Glutamatergic neuron (in vitro differentiated cells): ENCODE results near the gene MYH6. TPM values are rescaled to one million over a fixed set of nuclear protein-coding genes. Genes with fewer than 3 reads are reported as not detected.

Source experiments
- DNase-seq: peaks from one replicate; pipeline ENCODE4 v3.0.0; 2022
- H3K27ac Mint-ChIP-seq: one replicate; pipeline ENCODE4 v1.8.0; 2020; ENCODE audit warnings: mild to moderate bottlenecking, mixed read lengths, inconsistent platforms; ENCODE audit not compliant: unreplicated experiment
- H3K27me3 Mint-ChIP-seq: one replicate; pipeline ENCODE4 v1.8.0; 2020; ENCODE audit warnings: mild to moderate bottlenecking, moderate library complexity, mixed read lengths, inconsistent platforms; ENCODE audit not compliant: unreplicated experiment
- H3K36me3 Mint-ChIP-seq: one replicate; pipeline ENCODE4 v1.8.0; 2020; ENCODE audit warnings: mild to moderate bottlenecking, mixed read lengths, inconsistent platforms; ENCODE audit not compliant: unreplicated experiment
- H3K4me1 Mint-ChIP-seq: one replicate; pipeline ENCODE4 v1.8.0; 2020; ENCODE audit warnings: mild to moderate bottlenecking, low read depth, mixed read lengths, inconsistent platforms; ENCODE audit not compliant: unreplicated experiment
- H3K4me3 Mint-ChIP-seq: one replicate; pipeline ENCODE4 v1.8.0; 2020; ENCODE audit warnings: mild to moderate bottlenecking, mixed read lengths, inconsistent platforms; ENCODE audit not compliant: unreplicated experiment
- H3K9me3 Mint-ChIP-seq: one replicate; pipeline ENCODE4 v1.8.0; 2020; ENCODE audit warnings: mild to moderate bottlenecking, moderate library complexity, mixed read lengths, inconsistent platforms; ENCODE audit not compliant: unreplicated experiment
- total RNA-seq: library from RNA; stranded (reverse); fragmentation: NEBNext Ultra II Directional; extraction: Animal tissue kit (Norgen Biotek cat#: 25700); gene quantifications from one replicate; pipeline ENCODE4 v1.2.1, GENCODE V29; 2021; ENCODE audit not compliant: unreplicated experiment
- TF ChIP-seq, protein P1 (sequence below): fragments of 200-600 bp; sonication (generic); IDR thresholded peaks from one replicate; pipeline ENCODE4 v1.5.0; 2021; ENCODE audit not compliant: partially characterized antibody, unreplicated experiment

Gene MYH6
- total RNA-seq, 1 donor from 2014 or later, result not detected

DNA sequence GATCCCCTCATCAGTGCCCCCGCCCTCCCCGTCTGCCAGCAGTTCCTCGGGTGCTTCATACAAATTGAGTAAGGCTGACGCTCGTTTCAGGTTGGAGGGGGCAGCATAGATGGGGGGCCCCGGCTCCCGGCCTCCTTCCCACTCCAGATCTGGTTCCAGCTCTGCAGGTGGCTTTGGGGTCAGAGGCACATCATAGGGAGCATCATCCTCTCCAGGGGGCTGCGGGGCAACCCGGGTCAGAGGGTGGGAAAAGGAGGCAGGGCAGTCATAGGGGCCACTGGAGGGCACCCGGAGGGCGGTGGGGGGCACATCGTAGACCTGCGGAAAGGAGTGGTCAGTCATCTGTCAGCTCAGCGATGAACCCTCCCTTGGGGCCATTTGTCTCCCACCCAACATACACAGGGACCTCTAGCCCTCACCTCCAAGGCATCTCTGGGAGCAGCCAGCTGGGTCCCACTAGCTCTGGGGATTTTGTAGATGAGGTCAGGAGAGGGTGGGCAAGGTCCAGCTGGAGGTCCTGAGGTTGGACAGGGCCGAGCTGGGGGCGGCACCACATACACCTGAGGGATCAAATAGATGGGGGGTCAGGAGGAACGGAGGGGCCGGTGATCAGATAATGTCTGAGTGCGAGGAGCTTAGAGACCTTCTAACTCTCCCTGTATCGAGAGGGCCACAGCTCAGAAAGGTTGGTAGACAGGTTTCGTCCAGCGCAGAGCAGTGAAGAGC is 48.2 kb downstream of the MYH6 start:
- H3K36me3 Mint-ChIP-seq, result peaks cover 11% of the 10 kb centered on the region
- no peak overlapping the region for H3K27ac Mint-ChIP-seq

DNA sequence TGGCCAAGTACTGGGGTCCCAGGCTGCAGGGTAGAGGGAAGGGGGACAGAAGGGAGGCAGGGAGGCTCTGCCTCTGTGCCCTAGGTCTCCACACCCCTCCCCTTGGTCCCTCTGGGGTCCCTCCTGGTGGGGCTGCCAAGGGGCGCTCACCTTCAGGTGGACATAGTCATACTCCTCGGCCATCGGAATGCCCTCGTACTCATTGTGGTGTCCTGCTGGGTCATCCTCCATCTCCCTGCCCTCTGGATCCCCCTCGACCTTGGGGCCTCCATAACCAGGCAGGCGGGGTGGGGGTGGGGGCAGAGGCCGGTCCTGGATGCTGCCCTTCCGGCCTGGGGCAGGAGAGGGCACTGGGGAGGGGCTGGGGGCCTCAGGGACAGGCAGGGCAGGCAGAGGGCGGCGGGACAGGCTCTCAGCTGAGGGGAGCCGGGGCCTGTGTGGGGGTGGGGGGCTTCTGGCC is 48.9 kb downstream of the MYH6 start:
- TF ChIP-seq, protein P1, sequence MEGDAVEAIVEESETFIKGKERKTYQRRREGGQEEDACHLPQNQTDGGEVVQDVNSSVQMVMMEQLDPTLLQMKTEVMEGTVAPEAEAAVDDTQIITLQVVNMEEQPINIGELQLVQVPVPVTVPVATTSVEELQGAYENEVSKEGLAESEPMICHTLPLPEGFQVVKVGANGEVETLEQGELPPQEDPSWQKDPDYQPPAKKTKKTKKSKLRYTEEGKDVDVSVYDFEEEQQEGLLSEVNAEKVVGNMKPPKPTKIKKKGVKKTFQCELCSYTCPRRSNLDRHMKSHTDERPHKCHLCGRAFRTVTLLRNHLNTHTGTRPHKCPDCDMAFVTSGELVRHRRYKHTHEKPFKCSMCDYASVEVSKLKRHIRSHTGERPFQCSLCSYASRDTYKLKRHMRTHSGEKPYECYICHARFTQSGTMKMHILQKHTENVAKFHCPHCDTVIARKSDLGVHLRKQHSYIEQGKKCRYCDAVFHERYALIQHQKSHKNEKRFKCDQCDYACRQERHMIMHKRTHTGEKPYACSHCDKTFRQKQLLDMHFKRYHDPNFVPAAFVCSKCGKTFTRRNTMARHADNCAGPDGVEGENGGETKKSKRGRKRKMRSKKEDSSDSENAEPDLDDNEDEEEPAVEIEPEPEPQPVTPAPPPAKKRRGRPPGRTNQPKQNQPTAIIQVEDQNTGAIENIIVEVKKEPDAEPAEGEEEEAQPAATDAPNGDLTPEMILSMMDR, result no peak
- Mint-ChIP-seq H3K4me3 (no peak overlapping the region), H3K27me3 (peaks cover 9% of the 10 kb centered on the region), H3K9me3 (peaks cover 13% of the 10 kb centered on the region), H3K27ac (no peak overlapping the region), H3K4me1 (peaks cover 13% of the 10 kb centered on the region), H3K36me3 (peaks cover 11% of the 10 kb centered on the region)
- no peak for DNase-seq

More for the DNA sequence above, 48.2 kb downstream of the MYH6 start:
- peaks cover 14% of the 10 kb centered on the region for H3K9me3 Mint-ChIP-seq
- no peak overlapping the region for H3K4me3 Mint-ChIP-seq
- TF ChIP-seq, protein P1, result no peak
- H3K4me1 Mint-ChIP-seq, result peaks cover 15% of the 10 kb centered on the region
- H3K27me3 Mint-ChIP-seq, result peaks cover 16% of the 10 kb centered on the region
- no peak for DNase-seq

DNA sequence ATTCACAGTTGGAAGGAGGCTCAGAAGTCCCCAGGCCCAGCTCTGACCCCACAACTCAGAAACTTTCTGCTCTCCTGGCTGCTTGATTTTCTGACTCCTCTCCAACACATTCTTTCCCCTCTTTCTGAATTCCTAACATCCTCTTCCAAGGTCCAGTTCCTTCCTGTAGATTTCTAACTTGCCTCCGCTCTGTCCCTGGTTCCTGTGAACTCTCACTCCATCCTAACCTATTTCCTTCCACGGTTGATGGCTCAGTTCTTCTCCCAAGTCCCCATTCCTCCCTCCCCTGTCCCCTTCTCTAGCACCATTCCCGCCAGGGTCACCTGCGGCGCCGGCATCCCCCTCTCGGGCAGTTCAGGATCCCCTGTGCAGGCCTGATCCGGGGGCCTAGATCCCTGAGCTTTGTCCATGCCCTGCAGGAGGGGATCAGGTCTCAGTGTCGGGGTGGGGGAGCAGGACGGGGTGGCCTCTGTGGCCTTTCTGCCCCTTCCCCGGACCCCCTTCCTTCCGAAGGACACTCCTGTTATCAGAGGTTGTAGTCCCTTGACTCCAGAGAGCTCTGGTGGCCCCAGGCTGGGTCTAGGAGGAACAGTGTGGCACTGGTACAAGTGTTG is 49.4 kb downstream of the MYH6 start:
- peaks cover 14% of the 10 kb centered on the region for H3K4me1 Mint-ChIP-seq
- peaks cover 11% of the 10 kb centered on the region for H3K36me3 Mint-ChIP-seq
- no peak for DNase-seq
- TF ChIP-seq, protein P1, result no peak
- H3K9me3 Mint-ChIP-seq, result peaks cover 14% of the 10 kb centered on the region
- peaks cover 9% of the 10 kb centered on the region for H3K27me3 Mint-ChIP-seq
- H3K27ac Mint-ChIP-seq, result no peak overlapping the region
- H3K4me3 Mint-ChIP-seq, result no peak overlapping the region

DNA sequence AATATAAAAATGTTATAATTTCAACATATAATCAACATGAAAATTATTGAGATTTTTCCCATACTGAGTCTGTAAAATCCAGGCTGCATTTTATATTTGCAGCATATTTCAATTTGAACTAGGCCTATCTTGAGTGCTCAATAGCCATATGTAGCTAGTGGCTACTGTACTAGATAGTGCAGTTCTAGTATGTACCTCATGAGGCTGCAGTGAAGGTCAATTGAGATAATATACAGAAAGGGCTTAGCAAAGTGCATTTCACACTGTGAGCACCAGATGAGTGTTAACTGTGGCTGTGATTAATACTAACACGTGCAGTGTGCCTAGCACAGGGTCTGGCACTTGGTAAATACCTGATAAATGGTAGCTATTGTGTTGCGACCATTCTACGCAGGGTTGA is 50.0 kb downstream of the MYH6 start:
- Mint-ChIP-seq H3K9me3 (peaks cover 15% of the 10 kb centered on the region), H3K36me3 (peaks cover 11% of the 10 kb centered on the region), H3K27ac (no peak overlapping the region), H3K4me3 (no peak overlapping the region), H3K27me3 (peaks cover 9% of the 10 kb centered on the region), H3K4me1 (peaks cover 16% of the 10 kb centered on the region)
- no peak for DNase-seq
- TF ChIP-seq, protein P1, result no peak

DNA sequence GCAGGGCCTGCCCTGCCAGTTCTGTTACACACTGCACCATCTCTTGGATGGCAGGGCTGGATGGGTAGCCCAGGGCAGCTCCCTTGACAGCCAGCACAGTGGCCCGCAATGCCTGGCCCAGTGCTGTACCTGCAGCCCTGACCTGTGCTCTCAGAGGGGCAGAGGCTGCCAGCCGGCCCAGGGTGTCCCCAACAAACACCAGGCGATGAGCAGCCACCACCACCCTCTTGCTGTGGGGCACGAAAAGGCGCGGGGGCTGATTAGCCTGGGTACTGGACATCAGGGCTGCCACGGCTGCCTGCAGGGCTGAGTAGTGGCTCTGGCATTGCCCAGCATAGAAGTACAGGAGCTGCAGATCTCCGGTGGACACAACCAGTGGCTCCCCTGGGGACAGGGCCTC is 50.8 kb downstream of the MYH6 start:
- Mint-ChIP-seq H3K4me1 (peaks cover 16% of the 10 kb centered on the region), H3K9me3 (peaks cover 19% of the 10 kb centered on the region), H3K27me3 (peaks cover 11% of the 10 kb centered on the region), H3K36me3 (peaks cover 11% of the 10 kb centered on the region), H3K27ac (no peak overlapping the region), H3K4me3 (no peak overlapping the region)
- no peak for DNase-seq
- TF ChIP-seq, protein P1, result no peak
